K562 (cell line): ENCODE measurements around the gene CDKN2B.

Source experiments
- CBFA2T2 ChIP-seq: fragments of 450-650 bp; conservative IDR thresholded peaks from 2 replicates; pipeline ENCODE4 v1.6.1; 2017; ENCODE audit warnings: mild to moderate bottlenecking
- CREB1 ChIP-seq, 2 experiments: sonication (generic) in 1 of 2; formaldehyde crosslinking in 1 of 2; IDR thresholded peaks; 2 replicates each; pipeline versions ENCODE4 v1.6.1 to v1.8.0; 2012 to 2022; ENCODE audit warnings: inconsistent platforms in 1 of 2, mild to moderate bottlenecking in 1 of 2, missing genetic modification reagents in 1 of 2, moderate library complexity in 1 of 2
- CREB5 ChIP-seq: fragments of 250-450 bp; sonication (Bioruptor Pico); IDR thresholded peaks from 2 replicates; pipeline ENCODE4 v1.5.0; 2020; ENCODE audit warnings: mild to moderate bottlenecking
- MTA1 ChIP-seq: fragments of 450-650 bp; IDR thresholded peaks from 2 replicates; pipeline ENCODE4 v1.6.1; 2017; ENCODE audit warnings: borderline replicate concordance

- no peak for TF ChIP-seq CREB1 (IDR thresholded peaks at IDR 0.05)
- TF ChIP-seq CREB1 (CRISPR knock-in tag; IDR thresholded peaks at IDR 0.05) = no peak
- no peak for TF ChIP-seq MTA1
- TF ChIP-seq CREB5 (CRISPR knock-in tag) = no peak
- TF ChIP-seq CBFA2T2 = no peak
These were observed 32.2 kb upstream of the CDKN2B start for GRCh38 chr9:22041344-22041743.
